Neural cell (in vitro differentiated cells): ENCODE results near the gene SUMO1. TPM values are rescaled to one million over a fixed set of nuclear protein-coding genes. Genes with fewer than 3 reads are reported as not detected.

ENCODE experiments used
- H2AFZ ChIP-seq: fragments of 200-600, 300-800 bp; sonication (generic), shearing (Covaris generic); 2 replicates; pipeline ENCODE4 v1.6.0; 2014; ENCODE audit warnings: low read depth, mild to moderate bottlenecking, antibody characterized with exemption, low read length, moderate library complexity
- H3F3A ChIP-seq: fragments of 200-600 bp; shearing (Covaris generic); 2 replicates; pipeline ENCODE4 v1.6.1; 2016; ENCODE audit warnings: mild to moderate bottlenecking, moderate library complexity, mixed read lengths, antibody characterized with exemption, low read length; ENCODE audit not compliant: insufficient read depth, poor library complexity, severe bottlenecking
- H3K27ac ChIP-seq: fragments of 200-600, 300-800 bp; sonication (generic), shearing (Covaris generic); 2 replicates; pipeline ENCODE4 v1.5.1; 2014; ENCODE audit warnings: mild to moderate bottlenecking, low read length, moderate library complexity
- H3K27me3 ChIP-seq: fragments of 300-800, 200-600 bp; sonication (generic), shearing (Covaris generic); 2 replicates; pipeline ENCODE4 v1.6.0; 2014; ENCODE audit warnings: mild to moderate bottlenecking, low read depth, low read length, moderate library complexity; ENCODE audit not compliant: insufficient read depth
- H3K36me3 ChIP-seq: fragments of 300-800, 200-600 bp; sonication (generic), shearing (Covaris generic); 2 replicates; pipeline ENCODE4 v1.5.1; 2014; ENCODE audit warnings: mild to moderate bottlenecking, antibody characterized with exemption, low read length, moderate library complexity; ENCODE audit not compliant: insufficient read depth
- H3K4me2 ChIP-seq: fragments of 300-800, 200-600 bp; sonication (generic), shearing (Covaris generic); 2 replicates; pipeline ENCODE4 v1.6.0; 2014; ENCODE audit warnings: mild to moderate bottlenecking, low read length
- H3K4me3 ChIP-seq: fragments of 300-800, 200-600 bp; sonication (generic), shearing (Covaris generic); 2 replicates; pipeline ENCODE4 v1.5.1; 2014; ENCODE audit warnings: mild to moderate bottlenecking, low read length, moderate library complexity
- H3K79me2 ChIP-seq: fragments of 200-600 bp; shearing (Covaris generic); replicated peaks from 2 replicates; pipeline ENCODE4 v1.6.0; 2014; ENCODE audit warnings: mild to moderate bottlenecking, low read length, moderate library complexity; ENCODE audit not compliant: insufficient read depth
- H3K9ac ChIP-seq: fragments of 300-800, 200-600 bp; sonication (generic), shearing (Covaris generic); 2 replicates; pipeline ENCODE4 v1.6.1; 2016; ENCODE audit warnings: mild to moderate bottlenecking, low read length, mixed read lengths
- H3K9me2 ChIP-seq: fragments of 200-600 bp; shearing (Covaris generic); 2 replicates; pipeline ENCODE4 v1.6.1; 2016; ENCODE audit warnings: mild to moderate bottlenecking, low read length, mixed read lengths; ENCODE audit not compliant: insufficient read depth
- H3K9me3 ChIP-seq: fragments of 200-600, 300-800 bp; sonication (generic), shearing (Covaris generic); 2 replicates; pipeline ENCODE4 v1.6.1; 2016; ENCODE audit warnings: mild to moderate bottlenecking, mixed run types, low read length, moderate library complexity, mixed read lengths
- H4K20me1 ChIP-seq: fragments of 200-600 bp; shearing (Covaris generic); 2 replicates; pipeline ENCODE4 v1.6.1; 2016; ENCODE audit warnings: mild to moderate bottlenecking, mixed run types; ENCODE audit not compliant: insufficient read depth
- CTCF ChIP-seq: fragments of 450-650 bp; IDR thresholded peaks from 2 replicates; pipeline ENCODE4 v1.5.1; 2014; ENCODE audit warnings: antibody characterized with exemption, mild to moderate bottlenecking, moderate library complexity; ENCODE audit not compliant: poor library complexity, severe bottlenecking
- EP300 ChIP-seq: fragments of 450-650 bp; conservative IDR thresholded peaks from 2 replicates; pipeline ENCODE4 v1.6.1; 2014; ENCODE audit warnings: antibody characterized with exemption, mild to moderate bottlenecking, moderate library complexity; ENCODE audit not compliant: poor library complexity, severe bottlenecking
- EZH2 ChIP-seq: fragments of 200-600, 300-800 bp; shearing (Covaris generic), sonication (generic); IDR thresholded peaks from 2 replicates; pipeline ENCODE4 v1.6.1; 2014; ENCODE audit warnings: antibody characterized with exemption, low read length, borderline replicate concordance, mild to moderate bottlenecking; ENCODE audit not compliant: insufficient read depth, poor library complexity, severe bottlenecking
- MXI1 ChIP-seq: fragments of 450-650 bp; conservative IDR thresholded peaks from 2 replicates; pipeline ENCODE4 v1.6.1; 2014; ENCODE audit warnings: antibody characterized with exemption, mild to moderate bottlenecking; ENCODE audit not compliant: poor library complexity, severe bottlenecking
- POLR2AphosphoS5 ChIP-seq: IDR thresholded peaks from 2 replicates; pipeline ENCODE4 v1.6.1; 2012
- RAD21 ChIP-seq: fragments of 450-650 bp; conservative IDR thresholded peaks from 2 replicates; pipeline ENCODE4 v1.6.1; 2014; ENCODE audit warnings: antibody characterized with exemption, mild to moderate bottlenecking, moderate library complexity
- REST ChIP-seq: IDR thresholded peaks from 2 replicates; pipeline ENCODE4 v1.6.1; 2012; ENCODE audit warnings: borderline replicate concordance
- SMC3 ChIP-seq: fragments of 450-650 bp; conservative IDR thresholded peaks from 2 replicates; pipeline ENCODE4 v1.6.1; 2014; ENCODE audit warnings: antibody characterized with exemption, mild to moderate bottlenecking, moderate library complexity; ENCODE audit not compliant: poor library complexity
- TAF1 ChIP-seq: IDR thresholded peaks from 2 replicates; pipeline ENCODE4 v1.6.1; 2012; ENCODE audit warnings: low read depth
- polyA plus RNA-seq: library from polyadenylated mRNA; depleted of rRNA; stranded (reverse); fragments of >200 nt; gene quantifications from 2 replicates; pipeline ENCODE4 v1.2.3, GENCODE V29; 2014

SUMO1 gene
- polyA plus RNA-seq, 1 donor from 2014 or later: 365 TPM

- H3K9me2 ChIP-seq: no peaks in the 10 kb centered on the region
- no peak overlapping the region for H3K9ac ChIP-seq
- H3K27me3 ChIP-seq: no peaks in the 10 kb centered on the region
- H3F3A ChIP-seq: no peaks in the 10 kb centered on the region
- no peak overlapping the region for H2AFZ ChIP-seq
- H3K4me3 ChIP-seq: no peak overlapping the region
- H3K27ac ChIP-seq: no peak overlapping the region
- no peak overlapping the region for H3K4me2 ChIP-seq
- H4K20me1 ChIP-seq: no peaks in the 10 kb centered on the region
- peaks cover 7% of the 10 kb centered on the region for H3K79me2 ChIP-seq
- TF ChIP-seq EP300: no peak
- H3K9me3 ChIP-seq: no peaks in the 10 kb centered on the region
- no peaks in the 10 kb centered on the region for H3K36me3 ChIP-seq
Measured at GRCh38 chr2:202261531-202261930, 23.1 kb upstream of the SUMO1 start.

GRCh38 chr2:202251494-202251893 lies 13.1 kb upstream of the SUMO1 start:
- H3K79me2 ChIP-seq: no peaks in the 10 kb centered on the region
- H3K4me3 ChIP-seq: no peak overlapping the region
- H3K9me2 ChIP-seq: no peaks in the 10 kb centered on the region
- H3K27ac ChIP-seq: no peak overlapping the region
- no peaks in the 10 kb centered on the region for H3F3A ChIP-seq
- TF ChIP-seq SMC3 (no peak), CTCF (no peak), EZH2 (no peak), POLR2AphosphoS5 (no peak), RAD21 (no peak), MXI1 (no peak), EP300 (no peak), REST (no peak), TAF1 (no peak)
- H4K20me1 ChIP-seq: no peaks in the 10 kb centered on the region
- no peaks in the 10 kb centered on the region for H3K9me3 ChIP-seq
- H3K9ac ChIP-seq: no peak overlapping the region
- no peaks in the 10 kb centered on the region for H3K27me3 ChIP-seq
- H2AFZ ChIP-seq: no peak overlapping the region
- no peak overlapping the region for H3K4me2 ChIP-seq
- H3K36me3 ChIP-seq: no peaks in the 10 kb centered on the region
